Endothelial cell (in vitro differentiated cells): ENCODE measurements around the gene CORO7. TPM values are rescaled to one million over a fixed set of nuclear protein-coding genes. Genes with fewer than 3 reads are reported as not detected.

Source experiments
- DNase-seq: peaks from one replicate; pipeline ENCODE4 v3.0.0; 2021; ENCODE audit warnings: low spot score
- H3K27ac Mint-ChIP-seq: one replicate; pipeline ENCODE4 v1.8.0; 2021; ENCODE audit warnings: mixed read lengths, inconsistent platforms; ENCODE audit not compliant: unreplicated experiment
- H3K27me3 Mint-ChIP-seq: one replicate; pipeline ENCODE4 v1.8.0; 2021; ENCODE audit warnings: mild to moderate bottlenecking, moderate library complexity, mixed read lengths, inconsistent platforms; ENCODE audit not compliant: unreplicated experiment
- H3K36me3 Mint-ChIP-seq: one replicate; pipeline ENCODE4 v1.8.0; 2021; ENCODE audit warnings: mild to moderate bottlenecking, low read depth, mixed read lengths, inconsistent platforms; ENCODE audit not compliant: unreplicated experiment
- H3K4me1 Mint-ChIP-seq: one replicate; pipeline ENCODE4 v1.8.0; 2021; ENCODE audit warnings: mild to moderate bottlenecking, mixed read lengths, inconsistent platforms; ENCODE audit not compliant: unreplicated experiment
- H3K4me3 Mint-ChIP-seq: one replicate; pipeline ENCODE4 v1.8.0; 2021; ENCODE audit warnings: mild to moderate bottlenecking, mixed read lengths, inconsistent platforms; ENCODE audit not compliant: unreplicated experiment
- H3K9me3 Mint-ChIP-seq: one replicate; pipeline ENCODE4 v1.8.0; 2021; ENCODE audit warnings: mixed read lengths, inconsistent platforms; ENCODE audit not compliant: unreplicated experiment
- CTCF ChIP-seq: fragments of 200-600 bp; sonication (generic); IDR thresholded peaks from one replicate; pipeline ENCODE4 v1.5.0; 2021; ENCODE audit warnings: antibody characterized with exemption; ENCODE audit not compliant: unreplicated experiment
- total RNA-seq: library from RNA; stranded (reverse); fragmentation: NEBNext Ultra II Directional; extraction: Animal tissue kit (Norgen Biotek cat#: 25700); gene quantifications from one replicate; pipeline ENCODE4 v1.2.1, GENCODE V29; 2021; ENCODE audit not compliant: unreplicated experiment

Gene CORO7
- total RNA-seq, 1 donor from 2014 or later: 103 TPM

GRCh38 chr16:4426722-4427372, 10.5 kb upstream of the CORO7 start:
- Mint-ChIP-seq H3K4me3 (peak overlapping the region; percentile 99), H3K36me3 (peaks cover 11% of the 10 kb centered on the region), H3K27me3 (peaks cover 15% of the 10 kb centered on the region), H3K4me1 (peaks cover 21% of the 10 kb centered on the region), H3K27ac (peak overlapping the region; percentile 86), H3K9me3 (no peaks in the 10 kb centered on the region)
- TF ChIP-seq CTCF: no peak
- no peak for DNase-seq

DNA sequence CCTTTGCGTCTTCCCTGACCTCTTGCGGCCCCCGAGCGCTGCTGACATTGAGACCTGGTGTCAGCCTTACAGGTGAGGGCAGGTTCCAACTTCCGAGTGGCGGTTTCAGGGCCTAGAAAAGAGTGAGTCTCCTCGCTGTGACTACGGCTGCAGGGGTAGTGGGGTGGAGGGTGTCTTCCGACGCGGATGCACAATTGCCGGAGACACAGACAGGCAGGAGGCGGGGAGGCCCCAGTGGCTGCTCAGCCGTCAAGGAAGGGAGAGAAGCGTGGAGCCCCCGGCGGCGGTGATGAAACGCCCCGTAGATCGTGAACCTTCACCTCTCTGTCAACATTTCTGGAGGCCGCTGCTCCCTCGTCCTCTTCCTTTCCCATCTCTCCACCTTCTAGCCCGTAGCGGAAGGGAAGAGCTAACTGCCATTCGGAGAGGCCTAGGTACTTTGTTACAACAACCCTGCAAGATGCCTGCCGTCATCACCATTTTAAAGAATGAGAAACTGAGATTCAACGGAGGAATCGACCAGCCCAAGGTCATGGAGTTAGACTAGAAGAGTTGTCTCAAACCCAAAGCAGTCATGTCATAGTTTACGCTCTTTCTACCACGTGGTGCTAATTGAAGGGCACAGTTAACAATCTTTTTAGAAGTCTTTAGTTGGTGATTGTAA, 9.8 kb upstream of the CORO7 start:
- peaks cover 21% of the 10 kb centered on the region for H3K4me1 Mint-ChIP-seq
- H3K36me3 Mint-ChIP-seq: peaks cover 7% of the 10 kb centered on the region
- H3K27ac Mint-ChIP-seq: peak overlapping the region; percentile 86
- H3K27me3 Mint-ChIP-seq: peaks cover 15% of the 10 kb centered on the region
- no peaks in the 10 kb centered on the region for H3K9me3 Mint-ChIP-seq
- H3K4me3 Mint-ChIP-seq: peak overlapping the region; percentile 99
- no peak for TF ChIP-seq CTCF
- DNase-seq: no peak

GRCh38 chr16:4425378-4426020, 9.1 kb upstream of the CORO7 start, which contains the start of gene DNAJA3:
TSS of gene DNAJA3 (plus strand) at chr16:4425868. CDS start at chr16:4425882, 14 bp downstream.
- Mint-ChIP-seq H3K27ac (peak within 1 kb of the TSS; percentile 97), H3K9me3 (no peaks in the 10 kb centered on the region), H3K4me1 (peaks cover 21% of the 10 kb centered on the region), H3K36me3 (peaks cover 5% of the 10 kb centered on the region), H3K27me3 (peaks cover 16% of the 10 kb centered on the region), H3K4me3 (peak within 1 kb of the TSS; percentile 99)
- peak; percentile 94 for DNase-seq
- TF ChIP-seq CTCF: no peak

- Mint-ChIP-seq H3K27ac (no peak overlapping the region), H3K9me3 (no peaks in the 10 kb centered on the region), H3K36me3 (no peaks in the 10 kb centered on the region), H3K27me3 (peaks cover 15% of the 10 kb centered on the region), H3K4me3 (no peak overlapping the region), H3K4me1 (peaks cover 6% of the 10 kb centered on the region)
- no peak for TF ChIP-seq CTCF
- DNase-seq: no peak
These were observed 4.2 kb upstream of the CORO7 start for GRCh38 chr16:4420505-4421105.
